ENCODE results near the gene MATN1. TPM values are rescaled to one million over a fixed set of nuclear protein-coding genes. Genes with fewer than 3 reads are reported as not detected.

Gene MATN1
- total and polyA plus RNA-seq, 2 of the 4 experiments (the other 2 are of a cell fraction): 0.27 TPM; not detected in 1

DNA sequence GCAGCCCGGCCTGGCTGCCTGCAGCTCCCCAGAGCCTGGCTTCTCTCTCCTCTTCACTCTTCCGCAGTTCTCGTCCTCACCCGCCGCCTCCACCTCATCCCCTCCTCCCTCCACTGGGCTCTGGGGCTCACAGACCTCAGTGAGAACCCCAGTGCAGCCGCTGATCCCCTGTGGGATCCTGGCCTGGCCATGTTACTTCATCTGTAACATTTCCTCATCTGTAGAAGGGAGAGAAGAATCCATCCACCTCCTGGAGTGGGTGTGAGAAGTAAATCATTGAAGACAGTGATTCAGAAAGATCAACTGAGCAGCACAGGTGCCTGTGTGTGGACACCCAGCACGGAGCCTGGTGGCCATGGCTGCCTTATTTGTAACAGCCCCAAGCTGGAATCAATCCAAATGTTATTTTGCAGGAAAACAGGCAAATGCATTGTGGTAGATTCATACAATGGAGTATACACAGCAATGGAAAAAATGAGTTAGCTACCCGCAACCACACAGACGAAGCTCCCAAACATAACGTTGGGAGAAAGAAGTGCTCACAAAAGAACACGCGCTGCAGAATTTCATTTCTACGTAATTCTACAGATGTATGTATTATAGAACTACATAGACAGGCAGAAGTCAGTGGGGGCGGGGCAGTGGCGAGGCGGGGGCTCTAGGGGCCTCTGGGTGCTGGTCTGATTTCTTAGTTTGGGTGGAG lies 25.5 kb upstream of the MATN1 start (continued):
- TF ChIP-seq CEBPB (IDR thresholded peaks at IDR 0.05; ENCODE audit: low read depth, low read length): no peak

DNA sequence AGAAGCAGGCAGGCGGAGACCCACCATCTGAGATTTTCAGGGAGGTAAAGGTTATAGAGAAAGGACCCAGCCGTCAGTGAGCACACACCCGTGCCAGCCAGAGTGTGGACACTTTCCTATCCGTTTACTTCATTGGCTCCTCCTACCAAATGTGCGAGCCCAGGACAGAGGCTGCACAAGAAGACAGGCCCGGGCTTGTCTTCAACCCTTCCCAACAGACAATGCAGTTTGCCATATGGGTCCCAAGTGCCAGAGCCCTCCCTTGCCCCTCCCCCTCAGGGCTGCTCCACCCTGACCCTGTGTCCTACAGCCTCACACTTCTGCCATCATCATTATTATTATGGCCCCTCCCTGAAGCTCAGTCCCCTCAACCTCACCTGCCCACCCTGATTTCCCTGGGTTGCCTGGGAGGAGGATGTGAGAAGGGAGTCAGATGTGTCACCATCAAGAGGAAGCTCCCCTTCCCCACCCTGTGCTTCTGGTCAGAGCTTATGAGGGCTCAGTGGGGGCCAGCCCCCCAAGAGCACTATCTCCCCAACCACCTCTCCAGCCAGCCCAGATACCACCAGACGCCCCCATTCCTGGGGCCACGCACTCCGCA lies 24.8 kb upstream of the MATN1 start:
- H3K56ac ChIP-seq (ENCODE audit: extremely low read depth, insufficient read depth, low read length): no peak overlapping the region
- peak overlapping the region; percentile 81 for H2BK120ac ChIP-seq (ENCODE audit: low read depth, low read length)
- WGBS, 2 experiments (ENCODE audit: extremely low coverage in 2 of 2, insufficient read length in 1 of 2): 34% methylated on average over 4 of the region's 9 CpGs; no CpG with 5 or more reads in 1 of the 2 experiments
- no peaks in the 10 kb centered on the region for H4K20me1 ChIP-seq (ENCODE audit: insufficient read depth, low read length)
- peak overlapping the region; percentile 53; the same call in 1 of the 2 replicates for H3K27ac ChIP-seq (ENCODE audit: insufficient read depth, low read length)
- POLR2A ChIA-PET (ENCODE audit: unreplicated experiment): no interaction called here
- peak overlapping the region; percentile 82 for H4K91ac ChIP-seq (ENCODE audit: insufficient read depth, low read depth, low read length)
- no peak overlapping the region for H3K4me3 ChIP-seq (ENCODE audit: insufficient read depth, low read depth, low read length)
- H2BK15ac ChIP-seq (ENCODE audit: low read depth, low read length): peak overlapping the region; percentile 79; the same call in 1 of the 3 replicates
- H2BK20ac ChIP-seq (ENCODE audit: low read depth, low read length): peak overlapping the region; percentile 91
- H3K14ac ChIP-seq (replicated peaks; ENCODE audit: low read depth, low read length): peak overlapping the region; percentile 81
- DNase-seq: no peak
- no peaks in the 10 kb centered on the region for H3K79me1 ChIP-seq (ENCODE audit: low read depth in 1 of 2, low read length in 2 of 2)
- no TSS peak for BruUV-seq (replicated peaks)
- peak overlapping the region; percentile 71; the same call in 1 of the 2 replicates for H3K23ac ChIP-seq (ENCODE audit: low read depth, low read length)
- peaks cover 3% of the 10 kb centered on the region for H3K27me3 ChIP-seq (ENCODE audit: control insufficient read depth, insufficient read depth, low read length)
- CTCF ChIA-PET: interaction anchor here (0.6 kb wide), 1 partner anchor 1407 kb away, joined by 3 read pairs; no protein-coding TSS in a partner anchor
- H2AFZ ChIP-seq (replicated peaks; ENCODE audit: low read length, poor library complexity): peak overlapping the region; percentile 39
- H2AK5ac ChIP-seq (ENCODE audit: low read depth, low read length): peak overlapping the region; percentile 95; the same call in 1 of the 2 replicates
- no peaks in the 10 kb centered on the region for H3K36me3 ChIP-seq (ENCODE audit: control insufficient read depth, insufficient read depth, low read length)
- peak overlapping the region; percentile 94 for H2AK9ac ChIP-seq (replicated peaks; ENCODE audit: low read depth, low read length, poor library complexity)
- intact Hi-C loops (cut with micrococcal nuclease) (no loop called here), dilution Hi-C loops (cut with HindIII; ENCODE audit: low sequenced_read_pairs, unreplicated experiment) (no loop called here), in situ Hi-C loops (cut with MboI; ENCODE audit: low sequenced_read_pairs) (no loop called here)
- peak overlapping the region; percentile 96 for H4K5ac ChIP-seq (ENCODE audit: low read depth, low read length)
- H2BK5ac ChIP-seq (ENCODE audit: low read depth, low read length, poor library complexity, severe bottlenecking): peak overlapping the region; percentile 72
- H3K18ac ChIP-seq (ENCODE audit: low read depth, low read length): peak overlapping the region; percentile 74
- H3K4ac ChIP-seq (ENCODE audit: low read depth, low read length): peak overlapping the region; percentile 84
- ATAC-seq (ENCODE audit: low read depth): peak; percentile 50
- peaks cover 5% of the 10 kb centered on the region; the same call in 1 of the 2 replicates for H3K9me1 ChIP-seq (ENCODE audit: insufficient read depth, low read length)
- H3K4me1 ChIP-seq (ENCODE audit: control insufficient read depth, insufficient read depth, low read length): peaks cover 6% of the 10 kb centered on the region
- H3K9ac ChIP-seq (ENCODE audit: low read depth, low read length): no peak overlapping the region; the same call in 1 of the 2 replicates
- H3K4me2 ChIP-seq (ENCODE audit: low read depth, low read length): no peak overlapping the region
- peak overlapping the region; percentile 64 to 77; a peak in 3 of 4 replicates for H4K8ac ChIP-seq (ENCODE audit: low read depth in 2 of 2, low read length in 2 of 2)
- H3K9me3 ChIP-seq (ENCODE audit: control insufficient read depth, insufficient read depth, low read length): no peaks in the 10 kb centered on the region
- TF ChIP-seq NFE2L2 (IDR thresholded peaks at IDR 0.05; ENCODE audit: low read depth, low read length) (no peak), BHLHE40 (IDR thresholded peaks at IDR 0.05; ENCODE audit: low read depth, low read length) (no peak), USF2 (IDR thresholded peaks at IDR 0.05; ENCODE audit: low read depth, low read length) (no peak), MXI1 (IDR thresholded peaks at IDR 0.05; ENCODE audit: borderline replicate concordance, low read depth, low read length) (no peak), SMC3 (IDR thresholded peaks at IDR 0.05; ENCODE audit: low read depth, low read length) (no peak), MAZ (IDR thresholded peaks at IDR 0.05; ENCODE audit: borderline replicate concordance, low read depth, low read length) (no peak), FOS (IDR thresholded peaks at IDR 0.05; ENCODE audit: low read depth, low read length) (no peak), MAFK (IDR thresholded peaks at IDR 0.05; ENCODE audit: low read depth, low read length) (no peak), RFX5 (IDR thresholded peaks at IDR 0.05; ENCODE audit: low read depth, low read length) (no peak)
- TF ChIP-seq, protein P1, sequence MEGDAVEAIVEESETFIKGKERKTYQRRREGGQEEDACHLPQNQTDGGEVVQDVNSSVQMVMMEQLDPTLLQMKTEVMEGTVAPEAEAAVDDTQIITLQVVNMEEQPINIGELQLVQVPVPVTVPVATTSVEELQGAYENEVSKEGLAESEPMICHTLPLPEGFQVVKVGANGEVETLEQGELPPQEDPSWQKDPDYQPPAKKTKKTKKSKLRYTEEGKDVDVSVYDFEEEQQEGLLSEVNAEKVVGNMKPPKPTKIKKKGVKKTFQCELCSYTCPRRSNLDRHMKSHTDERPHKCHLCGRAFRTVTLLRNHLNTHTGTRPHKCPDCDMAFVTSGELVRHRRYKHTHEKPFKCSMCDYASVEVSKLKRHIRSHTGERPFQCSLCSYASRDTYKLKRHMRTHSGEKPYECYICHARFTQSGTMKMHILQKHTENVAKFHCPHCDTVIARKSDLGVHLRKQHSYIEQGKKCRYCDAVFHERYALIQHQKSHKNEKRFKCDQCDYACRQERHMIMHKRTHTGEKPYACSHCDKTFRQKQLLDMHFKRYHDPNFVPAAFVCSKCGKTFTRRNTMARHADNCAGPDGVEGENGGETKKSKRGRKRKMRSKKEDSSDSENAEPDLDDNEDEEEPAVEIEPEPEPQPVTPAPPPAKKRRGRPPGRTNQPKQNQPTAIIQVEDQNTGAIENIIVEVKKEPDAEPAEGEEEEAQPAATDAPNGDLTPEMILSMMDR (conservative IDR thresholded peaks at IDR 0.05; ENCODE audit: low read depth, low read length): no peak

Data from IMR-90 (cell line).